Measurements from ENCODE around the gene CYB561D2.

CYB561D2 gene

GRCh38 chr3:50390508-50391224 is 40.0 kb downstream of the CYB561D2 start:
- no peak for DNase-seq (ENCODE audit: low read depth in 2 of 2)

DNA sequence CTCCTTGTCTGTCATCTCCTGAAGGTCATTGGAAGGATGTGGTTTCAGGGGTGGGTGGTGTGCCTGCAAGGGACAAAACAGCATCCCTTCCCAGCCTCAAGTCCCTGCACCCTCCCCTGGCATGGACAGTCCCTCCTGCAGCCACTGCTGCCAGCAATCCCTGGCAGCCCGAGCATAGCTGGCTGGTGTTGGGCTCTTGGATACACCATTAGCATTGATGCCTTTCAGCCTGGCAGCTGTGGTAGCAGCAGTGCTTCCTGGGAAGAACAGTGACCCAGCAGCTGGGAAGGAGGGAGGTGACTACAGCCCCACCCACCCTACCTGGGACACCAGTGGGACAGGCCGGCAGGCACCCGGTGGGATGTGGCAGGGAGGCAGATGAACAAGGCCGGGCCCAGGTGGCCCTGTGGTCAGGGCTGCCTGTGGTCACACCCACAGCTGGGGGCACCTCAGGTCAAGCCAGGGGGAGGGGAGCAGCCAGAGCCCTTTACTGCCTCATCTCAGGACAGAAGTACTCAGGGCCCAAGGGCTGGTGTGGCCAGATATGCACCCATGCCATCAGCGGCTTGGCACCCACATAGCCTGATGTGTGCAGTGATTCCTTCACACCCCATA is 41.5 kb downstream of the CYB561D2 start:
- no peak for DNase-seq (ENCODE audit: low read depth in 2 of 2)

DNA sequence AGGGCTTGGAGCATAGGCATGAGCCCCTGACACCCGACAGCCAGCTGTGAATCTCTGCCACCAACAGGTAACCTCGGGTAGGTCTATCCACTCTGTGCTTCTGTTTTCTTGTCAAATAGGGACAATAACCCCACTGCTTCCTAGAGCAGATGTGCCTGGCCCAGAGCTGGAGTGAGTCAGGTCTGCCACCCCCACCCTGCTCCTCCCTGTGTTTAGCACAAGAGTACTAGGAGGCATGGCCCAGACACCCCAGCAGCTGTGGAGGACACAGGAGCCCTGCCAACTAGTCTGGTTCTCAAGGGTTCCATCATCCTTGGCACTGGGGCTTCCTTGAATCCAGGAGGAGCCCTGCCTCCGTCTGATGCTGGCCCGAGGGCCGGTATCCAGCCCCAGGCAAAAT is 42.4 kb downstream of the CYB561D2 start:
- no peak for DNase-seq (ENCODE audit: low read depth in 2 of 2)

GRCh38 chr3:50395070-50395860 is 44.6 kb downstream of the CYB561D2 start:
- DNase-seq (ENCODE audit: low read depth in 2 of 2), result no peak

DNA sequence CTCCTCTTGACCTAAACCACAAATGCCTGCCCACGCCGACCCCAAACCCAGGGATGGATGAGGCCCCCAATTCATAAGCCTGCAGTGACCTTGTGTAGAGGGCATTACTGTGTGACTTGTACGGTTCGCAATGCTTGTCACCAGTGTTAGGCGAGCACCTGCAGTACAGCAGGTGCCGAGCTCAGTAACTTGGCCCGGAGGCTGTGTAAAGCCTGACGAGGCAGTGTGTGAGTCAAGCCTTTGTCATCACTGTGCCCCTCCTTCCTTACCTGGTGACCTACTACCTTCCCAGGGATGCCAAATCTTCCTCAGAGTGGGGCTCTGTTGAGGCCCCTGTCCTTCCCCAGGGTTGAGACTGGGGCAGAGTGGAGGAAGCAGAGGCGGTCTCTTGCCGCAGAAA is 45.8 kb downstream of the CYB561D2 start:
- DNase-seq (ENCODE audit: low read depth in 2 of 2), result no peak

DNA sequence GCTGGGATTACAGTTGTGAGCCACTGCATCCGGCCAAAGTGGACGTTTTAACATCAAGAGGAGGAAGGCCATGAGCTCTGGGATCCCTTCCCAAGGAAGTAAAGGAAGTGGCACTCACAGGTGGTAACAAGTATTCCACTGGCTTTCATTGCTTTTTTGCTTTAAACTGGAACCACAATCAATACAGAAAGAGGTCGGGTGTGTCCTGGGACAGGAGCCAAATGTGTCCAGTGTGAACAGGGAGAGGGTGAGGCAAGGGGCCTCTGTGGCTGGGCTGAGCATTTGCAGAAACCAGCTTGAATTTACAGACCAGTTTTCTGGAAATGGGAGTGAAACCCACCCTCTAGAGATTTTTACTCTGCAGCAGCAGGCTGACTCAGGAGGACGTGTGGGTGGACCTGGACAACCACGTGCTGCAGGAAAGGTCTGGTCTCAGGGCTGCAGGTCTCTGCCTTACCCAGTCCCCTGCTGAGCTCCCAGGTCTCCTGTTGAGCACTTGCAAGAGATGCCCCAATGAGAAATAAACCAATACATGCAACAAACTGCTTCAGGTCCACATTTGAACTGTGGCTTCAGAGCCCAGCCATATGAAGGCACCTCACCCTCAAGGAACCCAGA is 51.4 kb downstream of the CYB561D2 start:
- DNase-seq (ENCODE audit: low read depth in 2 of 2), result no peak
